ENCODE measurements around the gene MEST.
"Not testable (repeated sequence)": the region's sequence is repeated elsewhere in the genome, so short reads cannot be mapped to it uniquely, and the experiment has no call there.

The MEST gene

GRCh38 chr7:130515315-130516040 is 23.6 kb downstream of the MEST start:
- Histone ChIP-seq H3K36me3 (replicated peaks; ENCODE audit: low read depth, low read length) (no peaks in the 10 kb centered on the region), H3K9me3 (ENCODE audit: insufficient read depth, low read length) (no peaks in the 10 kb centered on the region), H4K20me1 (ENCODE audit: insufficient read depth, low read length) (no peaks in the 10 kb centered on the region), H3K27ac (ENCODE audit: low read length) (no peak overlapping the region), H2AFZ (ENCODE audit: low read depth, low read length) (no peak overlapping the region), H3K4me2 (ENCODE audit: low read length) (no peak overlapping the region), H3K79me2 (ENCODE audit: low read length) (no peaks in the 10 kb centered on the region), H3K4me3 (ENCODE audit: low read length) (no peak overlapping the region), H3K27me3 (ENCODE audit: low read depth, low read length) (no peaks in the 10 kb centered on the region), H3K4me1 (ENCODE audit: low read length) (no peaks in the 10 kb centered on the region), H3K9ac (ENCODE audit: low read length) (no peak overlapping the region)
- no peak for TF ChIP-seq EZH2phosphoT487 (IDR thresholded peaks at IDR 0.05; ENCODE audit: low read depth)
- no peak for TF ChIP-seq CTCF (IDR thresholded peaks at IDR 0.05; ENCODE audit: low read depth, low read length)

GRCh38 chr7:130521258-130521951 is 29.5 kb downstream of the MEST start:
- no peaks in the 10 kb centered on the region for H3K27me3 ChIP-seq (ENCODE audit: low read depth, low read length)
- H3K4me2 ChIP-seq (ENCODE audit: low read length): no peak overlapping the region
- H2AFZ ChIP-seq (ENCODE audit: low read depth, low read length): no peak overlapping the region
- H3K79me2 ChIP-seq (ENCODE audit: low read length): no peaks in the 10 kb centered on the region
- no peak for TF ChIP-seq CTCF (IDR thresholded peaks at IDR 0.05; ENCODE audit: low read depth, low read length)
- no peak for TF ChIP-seq EZH2phosphoT487 (IDR thresholded peaks at IDR 0.05; ENCODE audit: low read depth)
- no peaks in the 10 kb centered on the region for H4K20me1 ChIP-seq (ENCODE audit: insufficient read depth, low read length)
- no peak overlapping the region for H3K27ac ChIP-seq (ENCODE audit: low read length)
- no peaks in the 10 kb centered on the region for H3K36me3 ChIP-seq (replicated peaks; ENCODE audit: low read depth, low read length)
- no peaks in the 10 kb centered on the region for H3K9me3 ChIP-seq (ENCODE audit: insufficient read depth, low read length)
- no peak overlapping the region for H3K9ac ChIP-seq (ENCODE audit: low read length)
- H3K4me3 ChIP-seq (ENCODE audit: low read length): no peak overlapping the region
- no peaks in the 10 kb centered on the region for H3K4me1 ChIP-seq (ENCODE audit: low read length)

- H3K36me3 ChIP-seq (replicated peaks; ENCODE audit: low read depth, low read length); H3K4me3 ChIP-seq (ENCODE audit: low read length); H3K27me3 ChIP-seq (ENCODE audit: low read depth, low read length); H2AFZ ChIP-seq (ENCODE audit: low read depth, low read length); H3K27ac ChIP-seq (ENCODE audit: low read length); H3K9me3 ChIP-seq (ENCODE audit: insufficient read depth, low read length); H3K4me2 ChIP-seq (ENCODE audit: low read length); H3K9ac ChIP-seq (ENCODE audit: low read length); H4K20me1 ChIP-seq (ENCODE audit: insufficient read depth, low read length); H3K79me2 ChIP-seq (ENCODE audit: low read length); H3K4me1 ChIP-seq (ENCODE audit: low read length): not testable (repeated sequence)
These were observed 31.7 kb downstream of the MEST start for GRCh38 chr7:130523519-130524125.

- Histone ChIP-seq H3K9ac (ENCODE audit: low read length) (no peak overlapping the region), H4K20me1 (ENCODE audit: insufficient read depth, low read length) (no peaks in the 10 kb centered on the region), H3K27me3 (ENCODE audit: low read depth, low read length) (no peaks in the 10 kb centered on the region), H2AFZ (ENCODE audit: low read depth, low read length) (no peak overlapping the region), H3K27ac (ENCODE audit: low read length) (no peak overlapping the region), H3K4me1 (ENCODE audit: low read length) (no peaks in the 10 kb centered on the region), H3K79me2 (ENCODE audit: low read length) (no peaks in the 10 kb centered on the region), H3K4me3 (ENCODE audit: low read length) (no peak overlapping the region), H3K36me3 (replicated peaks; ENCODE audit: low read depth, low read length) (no peaks in the 10 kb centered on the region), H3K4me2 (ENCODE audit: low read length) (no peak overlapping the region), H3K9me3 (ENCODE audit: insufficient read depth, low read length) (no peaks in the 10 kb centered on the region)
- no peak for TF ChIP-seq EZH2phosphoT487 (IDR thresholded peaks at IDR 0.05; ENCODE audit: low read depth)
- TF ChIP-seq CTCF (IDR thresholded peaks at IDR 0.05; ENCODE audit: low read depth, low read length): no peak
These were observed 32.7 kb downstream of the MEST start for GRCh38 chr7:130524628-130525027.

- not testable (repeated sequence) for H3K4me1 ChIP-seq (ENCODE audit: low read length); H4K20me1 ChIP-seq (ENCODE audit: insufficient read depth, low read length); H3K27ac ChIP-seq (ENCODE audit: low read length); H3K4me2 ChIP-seq (ENCODE audit: low read length); H3K79me2 ChIP-seq (ENCODE audit: low read length); H3K9ac ChIP-seq (ENCODE audit: low read length); H3K27me3 ChIP-seq (ENCODE audit: low read depth, low read length); H3K36me3 ChIP-seq (replicated peaks; ENCODE audit: low read depth, low read length); H3K9me3 ChIP-seq (ENCODE audit: insufficient read depth, low read length); H2AFZ ChIP-seq (ENCODE audit: low read depth, low read length); H3K4me3 ChIP-seq (ENCODE audit: low read length)
These were observed 36.0 kb downstream of the MEST start for GRCh38 chr7:130527752-130528355.

Measured in OCI-LY3 (cell line).